IPS-18c (cell line): Measurements from ENCODE around the gene FXN.
"Not testable (repeated sequence)": the region's sequence is repeated elsewhere in the genome, so short reads cannot be mapped to it uniquely, and the experiment has no call there.

Experiments used
- H3K4me3 ChIP-seq: 2 replicates; pipeline ENCODE4 v1.7.0; 2013; ENCODE audit warnings: low read depth, mild to moderate bottlenecking, low read length, moderate library complexity; ENCODE audit not compliant: insufficient read depth
- H3K9me3 ChIP-seq: one replicate; pipeline ENCODE4 v1.6.1; 2013; ENCODE audit warnings: mild to moderate bottlenecking, low read length, moderate library complexity; ENCODE audit not compliant: control insufficient read depth, insufficient read depth

The FXN gene

GRCh38 chr9:69050936-69051335 lies 15.4 kb downstream of the FXN start:
- H3K9me3 ChIP-seq, H3K4me3 ChIP-seq: not testable (repeated sequence)

GRCh38 chr9:69054989-69055388 lies 19.4 kb downstream of the FXN start:
- H3K4me3 ChIP-seq = no peak overlapping the region
- no peaks in the 10 kb centered on the region for H3K9me3 ChIP-seq

- H3K4me3 ChIP-seq = no peak overlapping the region
- H3K9me3 ChIP-seq = no peaks in the 10 kb centered on the region
Observed at GRCh38 chr9:69056191-69056815, 20.8 kb downstream of the FXN start.

GRCh38 chr9:69058101-69058500 lies 22.5 kb downstream of the FXN start:
- Histone ChIP-seq H3K4me3 (no peak overlapping the region), H3K9me3 (no peaks in the 10 kb centered on the region)

GRCh38 chr9:69060766-69061165 lies 25.2 kb downstream of the FXN start:
- Histone ChIP-seq H3K4me3 (no peak overlapping the region), H3K9me3 (no peaks in the 10 kb centered on the region)

GRCh38 chr9:69062195-69062594 lies 26.6 kb downstream of the FXN start:
- H3K4me3 ChIP-seq = no peak overlapping the region
- H3K9me3 ChIP-seq = no peaks in the 10 kb centered on the region

GRCh38 chr9:69063839-69064238 lies 28.3 kb downstream of the FXN start:
- Histone ChIP-seq H3K4me3 (no peak overlapping the region), H3K9me3 (no peaks in the 10 kb centered on the region)

GRCh38 chr9:69065660-69066059 lies 30.1 kb downstream of the FXN start:
- Histone ChIP-seq H3K4me3 (no peak overlapping the region), H3K9me3 (peaks cover 2% of the 10 kb centered on the region)

- Histone ChIP-seq H3K9me3 (peaks cover 2% of the 10 kb centered on the region), H3K4me3 (no peak overlapping the region)
Observed at GRCh38 chr9:69066955-69067354, 31.4 kb downstream of the FXN start.

- peaks cover 2% of the 10 kb centered on the region for H3K9me3 ChIP-seq
Observed at GRCh38 chr9:69070201-69070600, 34.6 kb downstream of the FXN start.

GRCh38 chr9:69071059-69071458 lies 35.5 kb downstream of the FXN start:
- no peak overlapping the region for H3K4me3 ChIP-seq
- H3K9me3 ChIP-seq = peaks cover 2% of the 10 kb centered on the region

More at GRCh38 chr9:69070201-69070600, 34.6 kb downstream of the FXN start:
- H3K4me3 ChIP-seq = no peak overlapping the region

GRCh38 chr9:69073103-69073502 lies 37.6 kb downstream of the FXN start:
- peaks cover 2% of the 10 kb centered on the region for H3K9me3 ChIP-seq
- no peak overlapping the region for H3K4me3 ChIP-seq

- H3K4me3 ChIP-seq = no peak overlapping the region
Observed at GRCh38 chr9:69074801-69075200, 39.2 kb downstream of the FXN start.

GRCh38 chr9:69076550-69076949 lies 41.0 kb downstream of the FXN start:
- Histone ChIP-seq H3K9me3 (no peaks in the 10 kb centered on the region), H3K4me3 (no peak overlapping the region)

More at GRCh38 chr9:69074801-69075200, 39.2 kb downstream of the FXN start:
- H3K9me3 ChIP-seq = no peaks in the 10 kb centered on the region

- Histone ChIP-seq H3K9me3 (no peaks in the 10 kb centered on the region), H3K4me3 (no peak overlapping the region)
Observed at GRCh38 chr9:69078069-69078468, 42.5 kb downstream of the FXN start.

- no peaks in the 10 kb centered on the region for H3K9me3 ChIP-seq
- no peak overlapping the region for H3K4me3 ChIP-seq
Observed at GRCh38 chr9:69078581-69078980, 43.0 kb downstream of the FXN start.

GRCh38 chr9:69079186-69079585 lies 43.6 kb downstream of the FXN start:
- Histone ChIP-seq H3K4me3 (no peak overlapping the region), H3K9me3 (no peaks in the 10 kb centered on the region)

GRCh38 chr9:69081261-69081660 lies 45.7 kb downstream of the FXN start:
- Histone ChIP-seq H3K9me3 (no peaks in the 10 kb centered on the region), H3K4me3 (no peak overlapping the region)

GRCh38 chr9:69083321-69083720 lies 47.8 kb downstream of the FXN start:
- Histone ChIP-seq H3K4me3 (no peak overlapping the region), H3K9me3 (no peaks in the 10 kb centered on the region)
